Measurements from ENCODE around the gene TLNRD1.

TLNRD1 gene

DNA sequence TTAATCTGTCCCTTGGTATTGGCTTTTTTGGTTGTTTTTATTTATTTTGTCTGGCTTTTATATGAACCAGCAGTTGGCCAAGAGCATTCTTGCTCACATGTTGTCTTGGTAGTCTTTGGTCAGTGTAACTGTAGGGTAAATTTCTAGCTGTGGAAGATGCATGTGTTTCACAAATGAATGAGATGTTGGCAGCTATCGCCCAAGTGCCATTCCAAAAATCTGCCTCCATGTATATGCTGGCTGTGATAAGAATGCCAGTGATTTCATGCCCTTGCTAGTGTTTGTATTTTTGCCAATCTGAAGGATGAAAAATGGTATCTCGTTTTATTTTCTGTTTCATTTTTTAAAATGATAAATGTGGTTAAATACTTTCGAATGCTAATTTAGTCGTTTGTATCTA, 50.1 kb downstream of the TLNRD1 start:
- no peaks in the 10 kb centered on the region for H3K4me1 ChIP-seq
- H3K4me3 ChIP-seq (ENCODE audit: low read depth, low read length): no peak overlapping the region
- H3K36me3 ChIP-seq: no peaks in the 10 kb centered on the region
- no peak for TF ChIP-seq CTCF (IDR thresholded peaks at IDR 0.05; ENCODE audit: low read depth, low read length)
- no peaks in the 10 kb centered on the region for H3K9me3 ChIP-seq
- H3K27me3 ChIP-seq: no peaks in the 10 kb centered on the region
- DNase-seq: no peak

DNA sequence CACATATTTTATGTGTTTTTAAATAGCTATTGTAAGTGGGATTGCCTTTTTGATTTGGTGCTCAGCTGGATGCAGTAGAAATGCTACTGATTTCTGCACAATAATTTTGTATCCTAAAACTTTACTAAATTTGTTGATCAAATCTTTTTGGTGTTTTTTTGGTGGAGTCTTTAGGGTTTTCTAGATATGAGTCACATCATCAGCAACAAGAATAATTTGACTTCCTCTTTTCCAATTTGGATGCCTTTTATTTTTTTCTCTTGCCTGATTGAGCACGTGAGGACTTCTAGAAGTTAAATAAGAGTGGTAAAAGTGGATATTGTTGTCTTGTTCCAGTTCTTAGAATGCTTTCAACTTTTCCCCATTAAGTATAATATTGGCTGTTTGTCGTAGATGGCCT, 51.3 kb downstream of the TLNRD1 start:
- DNase-seq: no peak
- no peaks in the 10 kb centered on the region for H3K4me1 ChIP-seq
- H3K4me3 ChIP-seq (ENCODE audit: low read depth, low read length): no peak overlapping the region
- no peaks in the 10 kb centered on the region for H3K9me3 ChIP-seq
- TF ChIP-seq CTCF (IDR thresholded peaks at IDR 0.05; ENCODE audit: low read depth, low read length): no peak
- H3K27me3 ChIP-seq: no peaks in the 10 kb centered on the region
- no peaks in the 10 kb centered on the region for H3K36me3 ChIP-seq

- TF ChIP-seq CTCF (IDR thresholded peaks at IDR 0.05; ENCODE audit: low read depth, low read length): no peak
- H3K36me3 ChIP-seq: no peaks in the 10 kb centered on the region
- H3K27me3 ChIP-seq: no peaks in the 10 kb centered on the region
- DNase-seq: no peak
- H3K9me3 ChIP-seq: no peaks in the 10 kb centered on the region
- no peaks in the 10 kb centered on the region for H3K4me1 ChIP-seq
- H3K4me3 ChIP-seq (ENCODE audit: low read depth, low read length): no peak overlapping the region
These were observed 52.9 kb downstream of the TLNRD1 start for GRCh38 chr15:81053621-81054020.

DNA sequence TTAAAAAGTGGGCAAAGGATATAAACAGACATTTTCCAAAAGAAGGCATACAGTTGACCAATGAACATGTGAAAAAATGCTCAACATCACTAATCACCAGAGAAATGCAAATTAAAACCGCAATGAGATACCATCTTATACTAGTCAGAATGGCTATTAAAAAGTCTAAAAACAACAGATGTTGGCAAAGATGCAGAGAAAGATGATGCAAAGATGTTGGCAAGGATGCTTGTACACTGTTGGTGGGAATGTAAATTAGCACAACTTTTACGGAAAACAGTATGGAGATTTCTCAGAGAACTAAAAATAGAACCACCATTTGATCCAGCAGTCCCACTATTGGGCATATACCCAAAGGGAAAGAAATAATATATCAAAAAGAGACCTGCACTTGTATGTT, 53.5 kb downstream of the TLNRD1 start:
- no peak for TF ChIP-seq CTCF (IDR thresholded peaks at IDR 0.05; ENCODE audit: low read depth, low read length)
- Histone ChIP-seq H3K27me3 (no peaks in the 10 kb centered on the region), H3K36me3 (no peaks in the 10 kb centered on the region), H3K4me1 (no peaks in the 10 kb centered on the region), H3K4me3 (ENCODE audit: low read depth, low read length) (no peak overlapping the region), H3K9me3 (no peaks in the 10 kb centered on the region)
- no peak for DNase-seq

Measured in BE2C (cell line).